CD4-positive, alpha-beta T cell treated with Interleukin-4 for 1 hour (primary cell): ENCODE data around the gene ESPL1.
A peak's percentile ranks its signal among the peaks of the same experiment; 100 is the strongest.
"Not testable (repeated sequence)": the region's sequence is repeated elsewhere in the genome, so short reads cannot be mapped to it uniquely, and the experiment has no call there.

ENCODE experiments used
- DNase-seq, 2 donors: peaks; one replicate each; pipeline ENCODE4 v3.0.0-alpha.2; 2020 to 2022

ESPL1 gene

DNA sequence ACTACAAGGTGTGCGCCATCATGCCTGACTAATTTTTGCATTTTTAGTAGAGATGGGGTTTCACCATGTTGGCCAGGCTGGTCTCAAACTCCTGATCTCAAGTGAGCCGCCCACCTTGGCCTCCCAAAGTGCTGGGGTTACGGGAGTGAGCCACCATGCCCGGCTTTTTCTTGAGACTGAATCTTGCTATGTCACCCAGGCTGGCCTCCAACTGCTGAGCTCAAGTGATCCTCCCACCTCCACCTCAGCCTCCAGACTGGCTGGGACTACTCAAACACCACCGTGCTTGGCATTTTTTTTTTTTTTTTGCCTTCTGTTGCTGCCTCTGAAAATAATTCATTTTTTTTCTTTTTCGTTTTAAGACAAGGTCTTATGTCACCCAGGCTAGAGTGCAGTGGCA, 8.2 kb upstream of the ESPL1 start:
- no peak for DNase-seq

DNA sequence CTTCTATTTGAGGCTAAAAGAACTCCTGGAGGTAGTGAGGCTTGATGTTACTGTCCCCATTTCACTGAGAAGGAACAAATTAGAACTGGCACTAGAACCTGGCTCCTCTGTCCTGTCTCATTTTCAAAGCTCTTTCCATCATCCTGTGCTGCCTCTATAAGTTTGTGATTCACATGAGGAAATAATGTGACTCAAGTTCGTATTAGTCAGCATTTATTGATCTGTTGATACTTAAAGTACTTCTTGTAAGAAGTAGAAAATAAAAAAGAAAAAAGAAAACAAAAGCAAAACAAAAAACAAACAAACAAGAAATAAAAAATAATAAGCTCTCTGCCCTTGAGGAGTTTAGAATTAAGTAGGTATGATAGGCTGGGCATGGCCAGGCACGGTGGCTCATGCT, 2.3 kb upstream of the ESPL1 start:
- no peak for DNase-seq

GRCh38 chr12:53267306-53267998, 647 bp upstream of the ESPL1 start:
- peak; percentile 56 to 60 for DNase-seq

GRCh38 chr12:53268630-53269562, 797 bp downstream of the ESPL1 start:
- no peak for DNase-seq

GRCh38 chr12:53274445-53274844, 6.3 kb downstream of the ESPL1 start:
- no peak for DNase-seq

- DNase-seq: no peak
Observed at GRCh38 chr12:53276511-53276910, 8.4 kb downstream of the ESPL1 start.

- DNase-seq: no peak
Observed at GRCh38 chr12:53277981-53278380, 9.9 kb downstream of the ESPL1 start.

GRCh38 chr12:53279283-53279869, 11.3 kb downstream of the ESPL1 start:
- no peak for DNase-seq

DNA sequence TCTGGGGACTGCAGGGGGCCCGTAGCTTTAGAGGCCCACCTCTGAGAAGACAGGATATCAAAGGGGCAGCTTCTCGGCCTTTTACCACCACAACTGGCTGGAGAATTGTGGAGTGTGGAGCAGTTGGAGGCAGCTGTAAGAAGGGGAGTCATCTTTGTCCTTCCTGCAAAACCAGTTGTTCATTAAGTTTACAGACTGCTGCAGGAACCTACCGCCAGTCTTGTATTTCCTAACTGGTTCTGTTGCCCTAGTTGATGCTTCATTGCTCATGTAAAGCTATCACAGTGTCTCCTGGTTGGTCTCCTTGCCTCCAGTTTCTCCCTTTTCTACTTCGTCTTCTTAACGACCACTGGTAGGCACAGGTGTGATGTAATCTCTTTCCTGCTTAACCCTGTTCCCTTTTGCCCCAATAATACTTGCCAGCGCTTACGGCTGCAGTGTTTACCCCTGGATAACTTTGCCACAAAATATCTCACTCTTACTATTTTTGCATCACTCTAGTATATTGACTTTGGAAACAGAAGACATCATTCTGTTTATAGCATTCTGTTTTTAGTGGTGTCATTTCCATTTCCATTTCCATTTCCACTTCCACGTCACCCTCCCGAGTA, 11.9 kb downstream of the ESPL1 start:
- DNase-seq: no peak

GRCh38 chr12:53286448-53286847, 18.3 kb downstream of the ESPL1 start:
- no peak for DNase-seq

- DNase-seq: peak; percentile 80 to 81
Observed at GRCh38 chr12:53287741-53288216, 19.7 kb downstream of the ESPL1 start.

DNA sequence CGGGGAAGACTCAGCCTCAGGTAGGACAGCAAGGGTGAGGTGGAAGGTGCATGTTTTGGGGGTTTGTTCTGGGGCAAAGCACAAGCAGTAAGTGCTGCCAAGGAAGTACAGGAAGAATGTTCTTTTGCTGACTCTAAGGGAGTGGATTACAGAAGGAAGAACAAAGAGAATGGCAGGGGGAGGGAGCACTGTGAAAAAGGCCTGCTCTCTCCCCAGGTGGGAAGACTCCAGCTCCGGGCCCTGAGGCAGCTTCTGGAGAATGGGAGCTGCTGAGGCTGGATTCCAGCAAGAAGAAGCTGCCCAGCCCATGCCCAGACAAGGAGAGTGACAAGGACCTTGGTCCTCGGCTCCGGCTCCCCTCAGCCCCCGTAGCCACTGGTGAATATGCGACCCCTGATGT, 20.2 kb downstream of the ESPL1 start:
- DNase-seq: no peak

- DNase-seq: no peak
Observed at GRCh38 chr12:53289891-53290290, 21.8 kb downstream of the ESPL1 start.

GRCh38 chr12:53290661-53291060, 22.6 kb downstream of the ESPL1 start:
- no peak for DNase-seq

GRCh38 chr12:53292426-53292825, 24.3 kb downstream of the ESPL1 start:
- DNase-seq: no peak

DNA sequence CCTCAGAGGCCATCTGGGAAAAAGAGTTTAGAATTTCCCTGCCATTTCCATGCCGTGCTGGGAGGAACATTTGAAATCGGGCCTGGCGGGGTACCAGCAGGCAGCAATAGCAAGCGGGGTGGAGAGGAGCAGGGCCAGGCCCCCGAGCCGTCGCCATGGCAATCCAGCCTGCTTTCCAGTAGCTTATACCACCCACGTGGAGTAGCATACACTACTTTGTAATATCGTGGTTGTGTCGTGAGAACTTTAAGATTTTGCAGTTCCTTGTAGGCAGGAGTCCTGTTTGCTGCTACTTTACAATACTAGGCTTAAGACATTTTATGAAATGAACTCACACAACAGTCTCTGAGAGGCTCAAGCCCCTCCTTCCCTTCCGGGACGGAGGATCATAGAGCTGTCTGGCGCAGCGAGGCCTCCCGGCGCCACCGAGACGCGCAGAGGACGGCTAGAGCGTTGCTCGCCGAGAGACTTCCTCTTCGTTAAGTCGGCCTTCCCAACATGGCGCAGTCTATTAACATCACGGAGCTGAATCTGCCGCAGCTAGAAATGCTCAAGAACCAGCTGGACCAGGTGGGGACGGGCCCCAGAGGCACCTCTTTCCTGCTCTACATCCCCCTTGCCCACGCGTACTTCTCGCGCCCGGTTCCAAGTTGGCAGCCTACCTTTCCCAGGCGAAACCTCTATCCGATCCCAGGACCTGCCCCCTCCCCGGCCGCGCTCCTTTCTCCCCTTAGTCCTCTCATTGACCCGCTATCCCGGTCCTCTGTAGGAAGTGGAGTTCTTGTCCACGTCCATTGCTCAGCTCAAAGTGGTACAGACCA, 27.2 kb downstream of the ESPL1 start, which contains the start of gene PFDN5:
TSS of gene PFDN5 (plus strand) at position 473 of the 821 bp plus-strand sequence. CDS start at position 499, 26 bp downstream.
- DNase-seq: peak; percentile 92 to 93

- DNase-seq: no peak
Observed at GRCh38 chr12:53295891-53296219, 27.8 kb downstream of the ESPL1 start.

GRCh38 chr12:53297106-53297505, 29.0 kb downstream of the ESPL1 start:
- not testable (repeated sequence) for DNase-seq

- peak in 1 of 2 donors; percentile 21 for DNase-seq
Observed at GRCh38 chr12:53298164-53298563, 30.1 kb downstream of the ESPL1 start.

DNA sequence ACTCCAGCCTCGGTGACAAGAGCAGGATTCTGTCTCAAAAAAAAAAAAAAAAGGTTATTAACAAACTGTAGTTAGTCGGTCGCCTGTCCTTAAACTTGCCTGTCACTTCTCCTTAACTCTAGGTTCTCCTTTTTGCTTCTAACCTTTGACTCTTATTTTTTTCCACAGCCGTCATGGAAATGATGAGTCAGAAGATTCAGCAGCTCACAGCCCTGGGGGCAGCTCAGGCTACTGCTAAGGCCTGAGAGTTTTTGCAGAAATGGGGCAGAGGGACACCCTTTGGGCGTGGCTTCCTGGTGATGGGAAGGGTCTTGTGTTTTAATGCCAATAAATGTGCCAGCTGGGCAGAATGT, 31.0 kb downstream of the ESPL1 start:
- peak; percentile 48 to 60 for DNase-seq

DNA sequence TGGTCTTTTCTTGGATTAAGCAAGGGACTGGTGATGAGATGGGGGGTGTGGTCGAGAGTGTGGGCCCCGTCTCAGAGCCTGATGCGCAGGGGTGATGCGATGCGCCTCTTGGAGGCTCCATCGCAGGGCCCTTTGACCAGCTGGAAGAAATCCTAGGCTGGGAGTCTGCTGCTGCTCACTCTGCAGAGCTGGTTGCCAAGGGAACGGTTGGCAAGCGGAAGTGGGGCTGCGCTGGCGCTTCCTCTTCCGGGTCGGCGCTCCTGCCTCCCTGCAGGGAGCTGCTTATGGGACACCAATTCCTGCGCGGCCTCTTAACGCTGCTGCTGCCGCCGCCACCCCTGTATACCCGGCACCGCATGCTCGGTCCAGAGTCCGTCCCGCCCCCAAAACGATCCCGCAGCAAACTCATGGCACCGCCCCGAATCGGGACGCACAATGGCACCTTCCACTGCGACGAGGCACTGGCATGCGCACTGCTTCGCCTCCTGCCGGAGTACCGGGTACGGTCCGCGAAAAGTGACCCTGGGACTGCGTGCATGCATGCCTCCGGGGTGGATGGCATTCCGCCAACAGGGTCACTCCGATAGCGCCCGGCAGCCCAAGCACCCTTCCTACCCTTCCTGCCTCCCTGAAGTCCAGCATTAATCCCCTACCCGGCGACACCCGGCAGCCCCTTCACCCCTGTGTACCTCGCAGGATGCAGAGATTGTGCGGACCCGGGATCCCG, 31.5 kb downstream of the ESPL1 start, which contains the start of gene MYG1:
TSS of gene MYG1 (plus strand) at position 242 of the 727 bp plus-strand sequence. CDS start at position 285, 43 bp downstream.
- DNase-seq: peak; percentile 87
